ENCODE results near the gene DNAI7.

The DNAI7 gene

DNA sequence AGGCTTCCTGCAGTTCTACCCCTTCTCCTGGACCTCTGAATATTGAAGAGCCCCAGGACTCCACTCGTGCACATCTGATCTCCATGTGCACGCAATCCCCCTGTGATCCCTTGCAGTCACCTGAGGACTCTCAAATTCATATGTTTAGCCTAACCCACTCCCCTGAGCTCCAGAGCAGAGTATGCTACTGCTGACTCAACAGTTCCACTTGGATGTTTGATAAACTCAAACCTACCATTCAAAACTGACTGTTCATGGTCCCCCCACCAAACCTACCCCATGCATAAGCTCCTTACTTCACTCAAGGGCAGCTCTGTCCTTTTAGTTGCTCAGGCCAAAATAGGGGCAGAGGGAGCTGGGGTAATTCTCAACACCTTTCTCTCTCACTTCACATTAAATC is 96.0 kb downstream of the DNAI7 start:
- no peak for DNase-seq

DNA sequence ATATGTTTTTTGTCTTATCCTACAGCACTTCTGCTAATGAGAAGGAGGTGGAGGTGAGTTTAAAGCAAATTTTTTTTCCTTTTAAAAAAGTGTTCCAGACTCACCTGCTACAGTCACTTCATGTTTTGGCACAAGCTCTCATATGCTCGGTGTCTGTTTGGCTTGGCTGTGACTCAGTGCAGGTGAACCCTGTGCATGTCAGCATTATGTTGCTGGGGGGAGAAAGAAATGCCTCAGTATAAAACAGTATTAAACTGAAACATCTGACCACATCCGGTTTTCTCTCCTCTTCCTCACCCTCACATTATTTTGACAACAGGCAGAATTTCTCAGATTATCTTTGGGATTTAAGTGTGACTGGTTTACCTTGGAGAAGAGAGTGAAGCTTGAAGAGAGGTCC is 105.2 kb downstream of the DNAI7 start:
- DNase-seq = no peak

DNA sequence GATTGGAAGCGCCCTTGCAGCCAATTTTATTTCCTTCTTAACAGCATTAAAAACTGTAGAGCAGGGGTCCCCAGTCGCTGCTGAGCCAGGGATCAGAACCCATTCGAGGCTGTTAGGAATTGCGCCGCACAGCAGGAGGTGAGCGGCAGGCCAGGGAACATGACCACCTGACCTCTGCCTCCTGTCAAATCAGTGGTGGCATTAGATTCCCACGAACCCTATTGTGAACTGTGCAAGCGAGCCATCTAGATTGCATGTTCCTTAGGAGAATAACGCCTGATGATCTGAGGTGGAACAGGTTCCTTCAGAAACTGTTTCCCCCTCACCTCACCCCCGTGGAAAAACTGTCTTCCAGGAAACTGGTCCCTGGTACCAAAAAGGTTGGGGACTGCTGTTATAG is 107.4 kb downstream of the DNAI7 start:
- no peak for DNase-seq

DNA sequence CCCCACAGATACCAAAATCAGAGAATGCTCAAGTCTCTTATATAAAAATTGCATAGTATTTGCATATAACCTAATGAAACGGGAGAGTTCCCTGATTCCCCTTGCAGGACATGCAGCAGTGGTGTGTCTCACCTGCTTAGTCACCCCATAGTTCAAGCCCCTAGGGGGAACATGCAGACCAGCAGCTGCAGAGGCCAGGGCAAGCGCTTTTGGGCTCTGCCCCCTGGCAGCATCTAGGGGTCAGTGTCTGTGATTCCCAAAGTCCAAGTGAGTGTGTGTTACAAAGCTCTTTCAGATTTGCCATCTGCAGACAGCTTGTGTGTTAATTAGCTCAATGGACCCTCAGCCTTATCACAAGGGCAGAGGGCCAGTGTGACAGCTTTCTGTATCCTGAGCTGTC is 110.1 kb downstream of the DNAI7 start:
- no peak for DNase-seq

DNA sequence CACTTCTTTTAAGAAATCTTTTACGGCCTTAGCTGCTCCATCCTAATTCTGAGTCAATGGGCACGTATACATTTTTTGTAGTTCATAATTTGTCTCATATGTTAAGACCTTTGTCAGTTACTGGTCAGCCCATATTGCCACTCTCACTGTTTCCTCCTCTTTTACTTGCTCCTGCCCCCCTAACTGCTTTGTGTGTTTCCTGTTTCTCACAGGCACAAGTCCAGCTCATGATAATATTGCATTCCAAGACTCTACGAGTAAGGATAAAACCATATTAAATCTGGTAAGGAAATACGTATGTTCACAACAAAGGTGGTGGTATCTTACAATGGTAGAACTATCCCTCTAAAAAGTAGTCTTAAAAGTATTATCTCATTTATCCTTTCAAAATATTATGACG is 111.7 kb downstream of the DNAI7 start:
- DNase-seq = no peak

DNA sequence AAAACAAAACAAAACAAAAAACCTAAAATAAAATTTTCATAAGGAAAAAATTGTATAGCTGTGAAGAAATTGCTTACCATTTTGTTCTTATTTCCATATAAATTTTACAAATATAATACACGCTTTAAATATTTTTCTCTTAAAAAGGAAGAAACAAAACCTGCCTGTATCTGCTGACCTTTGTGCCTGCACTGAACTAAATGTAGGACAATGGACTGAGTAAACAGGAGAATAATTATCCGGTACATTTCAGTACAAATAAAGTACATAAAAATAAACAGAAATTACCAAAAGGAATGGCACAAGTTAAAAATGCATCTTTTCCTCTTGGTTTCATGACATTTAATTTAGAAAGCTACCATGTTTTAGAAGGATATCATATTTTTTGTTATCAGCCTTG is 112.3 kb downstream of the DNAI7 start:
- no peak for DNase-seq

DNA sequence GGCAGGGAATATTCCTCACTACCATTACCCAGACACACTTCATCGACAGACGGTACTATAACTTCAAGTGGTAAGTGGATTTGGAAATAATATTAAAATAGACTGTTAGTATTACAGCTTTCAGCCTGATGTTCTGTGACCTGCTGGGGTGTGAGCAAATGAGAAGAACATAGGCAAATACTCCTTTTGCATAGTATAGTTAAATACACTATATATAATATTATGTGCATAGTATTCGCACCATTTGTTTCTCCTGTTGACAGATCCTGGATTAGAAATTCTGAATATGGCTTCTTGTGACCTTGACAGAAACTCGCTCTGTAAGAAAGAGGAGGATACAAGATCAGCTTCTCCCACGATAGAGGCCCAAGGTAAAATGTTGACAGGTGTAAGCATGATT is 115.6 kb downstream of the DNAI7 start:
- no peak for DNase-seq

DNA sequence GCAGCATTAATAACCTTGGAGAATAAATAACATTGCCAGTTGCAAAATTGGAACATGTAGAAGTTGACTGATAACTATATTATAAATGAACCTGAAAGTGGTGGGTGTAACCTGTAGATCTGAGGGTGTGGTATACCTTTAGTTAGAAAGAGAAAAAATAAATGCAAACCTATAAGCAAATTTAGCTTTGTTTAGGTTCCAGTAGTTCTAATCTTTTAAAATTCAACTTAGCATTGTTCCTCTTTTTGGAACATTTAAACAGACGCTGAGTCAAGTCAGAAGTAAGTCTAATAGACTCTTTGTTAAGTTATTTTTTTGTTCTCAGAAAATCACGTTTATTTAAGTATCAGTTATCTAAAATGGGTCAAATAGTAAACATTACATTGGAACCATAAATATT is 120.0 kb downstream of the DNAI7 start:
- no peak for DNase-seq

DNA sequence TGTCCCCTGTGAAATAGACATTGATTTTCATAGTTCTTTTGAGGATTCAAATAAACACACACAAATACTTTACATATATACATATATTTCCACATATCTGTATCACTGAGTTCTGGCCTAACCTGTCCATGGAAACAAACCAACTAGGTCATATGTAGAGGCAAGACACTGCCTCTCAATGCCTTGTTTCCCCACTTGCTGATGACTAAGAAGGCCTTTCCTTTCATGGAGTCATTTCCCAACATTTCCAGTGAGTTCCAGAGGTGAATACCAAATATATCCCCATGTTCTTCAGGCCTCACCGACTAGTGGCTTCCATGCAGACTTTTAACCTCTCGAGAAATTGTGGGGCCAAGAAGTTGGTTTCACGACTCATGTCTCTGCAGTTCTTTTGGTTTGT is 120.8 kb downstream of the DNAI7 start:
- no peak for DNase-seq

DNA sequence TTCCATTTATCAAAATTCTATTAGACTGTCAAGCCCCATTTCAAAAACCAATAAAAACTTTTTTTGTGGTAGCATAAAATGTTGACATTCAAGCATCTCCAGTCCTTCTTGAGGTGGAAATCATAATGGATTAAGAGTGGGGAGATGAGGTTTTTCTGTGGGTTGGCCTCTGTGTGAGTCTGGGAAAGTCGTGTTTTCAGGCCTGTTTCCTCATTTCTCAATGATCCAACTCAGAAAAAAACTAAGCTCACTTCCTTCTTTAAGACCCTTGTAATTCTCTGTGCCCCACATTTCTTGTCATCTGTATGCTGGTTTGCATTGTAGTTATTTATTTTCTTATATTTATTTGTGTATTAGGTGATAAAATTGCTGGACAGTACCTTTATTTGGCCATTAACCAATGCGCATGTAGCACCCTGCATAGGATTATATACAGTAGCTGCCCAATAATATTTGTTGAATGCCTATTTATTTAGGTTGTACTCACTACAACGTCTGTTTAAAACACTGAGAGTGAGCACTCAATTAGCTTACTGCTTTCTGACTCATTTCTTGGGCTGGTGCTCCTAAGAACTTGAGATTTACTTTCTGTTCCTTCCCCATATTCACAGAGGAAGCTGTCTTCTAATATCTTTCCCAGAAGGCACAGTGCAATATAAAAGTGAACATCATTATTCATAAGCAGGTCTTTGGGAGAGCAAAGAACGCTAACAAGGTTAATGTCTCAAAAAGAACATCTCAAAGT is 121.9 kb downstream of the DNAI7 start:
- no peak for DNase-seq

DNA sequence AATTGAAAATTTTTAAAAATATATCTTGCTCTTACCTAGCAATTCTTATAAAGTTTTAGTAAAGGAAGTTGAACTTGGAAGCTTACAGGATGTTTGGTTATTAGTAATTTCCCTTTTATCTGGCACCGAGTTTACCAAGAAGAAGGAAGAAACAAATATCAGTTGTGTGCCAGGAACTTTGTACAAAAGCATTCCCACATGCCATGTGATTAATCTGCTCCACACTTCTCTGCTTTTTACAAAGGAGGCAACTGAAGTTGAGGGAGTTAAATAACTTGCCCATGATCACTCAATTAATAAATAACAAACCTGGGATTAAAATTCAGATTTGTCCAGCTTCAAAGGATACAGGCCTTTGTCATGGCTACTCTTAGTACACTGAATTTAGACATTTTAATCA is 123.6 kb downstream of the DNAI7 start:
- no peak for DNase-seq

DNA sequence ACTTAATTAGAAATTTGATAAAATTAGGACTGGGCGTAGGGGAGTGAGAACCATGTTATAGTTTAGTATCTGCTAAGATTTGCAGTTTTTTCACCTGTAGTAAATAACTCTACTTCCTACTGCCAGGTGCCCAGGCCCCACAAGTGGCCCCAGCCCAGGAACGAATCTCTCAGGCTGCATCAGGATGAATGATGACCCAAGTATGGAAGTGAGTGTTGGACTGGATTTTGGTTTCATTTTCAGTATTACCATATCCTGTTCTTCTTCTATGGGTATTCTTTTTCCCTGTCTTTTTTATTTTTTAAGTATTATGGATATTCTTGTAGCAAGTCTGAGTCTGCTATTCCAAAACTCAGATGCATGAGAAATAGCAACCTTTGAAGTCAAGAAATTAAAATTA is 125.7 kb downstream of the DNAI7 start:
- DNase-seq = no peak

DNA sequence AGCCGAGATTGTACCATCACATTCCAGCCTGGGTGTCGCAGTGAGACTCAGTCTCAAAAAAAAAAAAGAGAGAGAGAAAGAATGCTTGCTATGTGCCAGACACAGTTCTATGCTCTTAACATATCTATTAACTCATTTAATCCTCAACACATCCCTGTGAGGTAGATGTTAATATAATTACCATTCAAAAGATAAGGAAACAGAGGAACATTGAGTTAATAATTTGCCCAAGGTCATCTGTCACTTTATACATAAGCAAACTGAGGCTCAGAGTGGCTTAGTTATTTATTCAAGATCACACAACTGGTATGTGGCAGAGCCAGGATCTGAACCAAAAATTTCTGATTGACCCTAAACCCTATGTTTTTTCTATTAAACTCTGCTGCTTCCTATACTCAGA is 129.9 kb downstream of the DNAI7 start:
- no peak for DNase-seq

DNA sequence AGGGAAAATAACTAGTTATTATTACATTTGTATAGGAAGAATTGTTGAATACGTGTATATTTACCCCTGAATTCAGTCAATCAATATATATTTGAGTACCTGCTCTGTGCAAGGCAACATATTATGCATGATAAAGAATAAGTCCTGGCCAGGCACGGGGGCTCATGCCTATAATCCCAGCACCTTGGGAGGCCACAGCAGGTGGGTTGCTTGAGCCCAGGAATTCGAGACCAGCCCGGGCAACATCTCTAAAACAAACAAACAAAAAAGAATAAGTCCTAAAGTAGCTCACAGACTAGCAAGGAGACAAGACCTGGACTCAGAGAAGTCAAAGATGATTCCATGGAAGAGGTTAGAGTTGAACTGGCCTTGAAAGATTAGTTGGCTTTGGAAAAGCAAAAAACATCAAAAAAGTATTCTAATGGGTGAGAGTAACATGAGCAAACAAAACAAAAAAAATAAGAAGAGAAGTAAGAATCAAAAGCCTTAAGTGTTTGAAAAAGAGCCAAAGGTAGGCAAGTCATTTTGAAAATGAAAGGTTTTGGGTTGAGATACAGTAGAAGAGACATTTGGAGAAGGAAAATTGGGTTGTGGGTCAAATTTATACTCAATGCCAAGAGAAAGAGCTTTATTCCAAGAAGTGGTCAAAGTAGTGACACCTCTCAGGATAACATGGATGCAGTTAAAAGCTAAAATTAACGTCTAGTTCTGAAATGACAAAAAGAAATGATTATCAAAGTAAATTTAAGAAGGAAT is 130.9 kb downstream of the DNAI7 start:
- no peak for DNase-seq

DNA sequence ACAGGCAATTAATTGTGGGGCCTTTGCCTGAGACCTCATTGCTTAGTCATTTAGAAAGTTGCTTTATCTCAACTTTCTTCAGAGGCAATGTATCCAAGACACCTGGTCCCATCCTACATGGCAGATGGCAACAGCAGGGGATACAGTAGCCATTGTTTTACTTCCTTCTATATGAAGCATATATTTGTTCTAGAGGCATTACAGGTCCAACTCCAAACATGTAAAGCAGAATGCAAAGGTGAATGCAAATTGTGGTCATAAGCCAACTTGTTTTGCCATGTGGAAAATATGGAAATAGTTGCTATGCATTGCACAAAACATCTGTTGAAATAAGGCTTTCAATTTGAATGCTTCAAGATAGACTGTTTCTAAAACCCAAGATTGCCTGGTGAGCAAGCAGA is 136.3 kb downstream of the DNAI7 start:
- DNase-seq = no peak

All from stimulated activated CD4-positive, alpha-beta T cell treated with anti-CD3 and anti-CD28 coated beads, Interleukin-2, amount 100 ng/mL, for 48 hours (primary cell).